GM21381 (cell line): Measurements from ENCODE around the gene USP35.
"Not testable (repeated sequence)": the region's sequence is repeated elsewhere in the genome, so short reads cannot be mapped to it uniquely, and the experiment has no call there.

ENCODE experiments used
- ATAC-seq: cut with Tn5 transposase; IDR thresholded peaks from one replicate; pipeline ENCODE4 v1.9.1; 2021; ENCODE audit warnings: mild to moderate bottlenecking, moderate library complexity; ENCODE audit not compliant: unreplicated experiment

The USP35 gene

GRCh38 chr11:78231962-78232501, 43.3 kb downstream of the USP35 start:
- ATAC-seq, result no peak

GRCh38 chr11:78233046-78233445, 44.3 kb downstream of the USP35 start:
- ATAC-seq, result not testable (repeated sequence)

- ATAC-seq, result no peak
Measured at GRCh38 chr11:78234006-78234405, 45.3 kb downstream of the USP35 start.

GRCh38 chr11:78237293-78238046, 48.8 kb downstream of the USP35 start:
- ATAC-seq, result no peak

- no peak for ATAC-seq
Measured at GRCh38 chr11:78239781-78240180, 51.1 kb downstream of the USP35 start.

- ATAC-seq, result no peak
Measured at GRCh38 chr11:78241475-78241874, 52.8 kb downstream of the USP35 start.

GRCh38 chr11:78244080-78244479, 55.4 kb downstream of the USP35 start:
- ATAC-seq, result no peak

- ATAC-seq, result no peak
Measured at GRCh38 chr11:78244546-78245255, 56.0 kb downstream of the USP35 start.

- ATAC-seq, result no peak
Measured at GRCh38 chr11:78248191-78248590, 59.5 kb downstream of the USP35 start.

- ATAC-seq, result no peak
Measured at GRCh38 chr11:78248903-78249302, 60.2 kb downstream of the USP35 start.

- no peak for ATAC-seq
Measured at GRCh38 chr11:78250099-78250498, 61.4 kb downstream of the USP35 start.

- no peak for ATAC-seq
Measured at GRCh38 chr11:78251083-78251775, 62.5 kb downstream of the USP35 start.

- no peak for ATAC-seq
Measured at GRCh38 chr11:78253797-78254196, 65.1 kb downstream of the USP35 start.

- no peak for ATAC-seq
Measured at GRCh38 chr11:78254268-78254667, 65.5 kb downstream of the USP35 start.

- no peak for ATAC-seq
Measured at GRCh38 chr11:78255919-78256318, 67.2 kb downstream of the USP35 start.

- ATAC-seq, result no peak
Measured at GRCh38 chr11:78256962-78257361, 68.2 kb downstream of the USP35 start.

- ATAC-seq, result no peak
Measured at GRCh38 chr11:78257654-78258053, 68.9 kb downstream of the USP35 start.

- ATAC-seq, result no peak
Measured at GRCh38 chr11:78259777-78260487, 71.2 kb downstream of the USP35 start.

- ATAC-seq, result no peak
Measured at GRCh38 chr11:78261367-78261766, 72.6 kb downstream of the USP35 start.

- ATAC-seq, result no peak
Measured at GRCh38 chr11:78261828-78262227, 73.1 kb downstream of the USP35 start.

GRCh38 chr11:78262238-78262637, 73.5 kb downstream of the USP35 start:
- no peak for ATAC-seq
